ENCODE measurements around the gene MYOM3. TPM values are rescaled to one million over a fixed set of nuclear protein-coding genes. Genes with fewer than 3 reads are reported as not detected.
"Not testable (repeated sequence)": the region's sequence is repeated elsewhere in the genome, so short reads cannot be mapped to it uniquely, and the experiment has no call there.

MYOM3 gene
- total RNA-seq, 1 donor from 2014 or later: 0.70 TPM

- no peaks in the 10 kb centered on the region for H3K36me3 Mint-ChIP-seq (ENCODE audit: low read depth)
- no peaks in the 10 kb centered on the region for H3K9me3 Mint-ChIP-seq (ENCODE audit: low read depth)
- TF ChIP-seq CTCF (IDR thresholded peaks at IDR 0.05): no peak
- H3K4me3 Mint-ChIP-seq (ENCODE audit: unreplicated experiment): peak overlapping the region; percentile 34
- peak; percentile 95 for DNase-seq (ENCODE audit: low spot score)
- H3K27me3 Mint-ChIP-seq (ENCODE audit: low read depth): no peaks in the 10 kb centered on the region
- H3K4me1 Mint-ChIP-seq (ENCODE audit: low read depth): peaks cover 85% of the 10 kb centered on the region
- H3K27ac Mint-ChIP-seq (ENCODE audit: unreplicated experiment): peak overlapping the region; percentile 91
Observed at GRCh38 chr1:24018611-24019580, 93.0 kb downstream of the MYOM3 start.

- peak overlapping the region; percentile 94 for H3K27ac Mint-ChIP-seq (ENCODE audit: unreplicated experiment)
- TF ChIP-seq CTCF (IDR thresholded peaks at IDR 0.05): no peak
- no peaks in the 10 kb centered on the region for H3K9me3 Mint-ChIP-seq (ENCODE audit: low read depth)
Observed at GRCh38 chr1:24015221-24016210, 96.4 kb downstream of the MYOM3 start.

GRCh38 chr1:24012878-24013277 is 99.1 kb downstream of the MYOM3 start:
- H3K36me3 Mint-ChIP-seq (ENCODE audit: low read depth); DNase-seq (ENCODE audit: low spot score); H3K9me3 Mint-ChIP-seq (ENCODE audit: low read depth); H3K27ac Mint-ChIP-seq (ENCODE audit: unreplicated experiment); H3K4me3 Mint-ChIP-seq (ENCODE audit: unreplicated experiment); H3K27me3 Mint-ChIP-seq (ENCODE audit: low read depth): not testable (repeated sequence)
- peaks cover 78% of the 10 kb centered on the region for H3K4me1 Mint-ChIP-seq (ENCODE audit: low read depth)

More at GRCh38 chr1:24015221-24016210, 96.4 kb downstream of the MYOM3 start:
- Mint-ChIP-seq H3K27me3 (ENCODE audit: low read depth) (no peaks in the 10 kb centered on the region), H3K36me3 (ENCODE audit: low read depth) (no peaks in the 10 kb centered on the region), H3K4me3 (ENCODE audit: unreplicated experiment) (no peak overlapping the region), H3K4me1 (ENCODE audit: low read depth) (peaks cover 75% of the 10 kb centered on the region)
- DNase-seq (ENCODE audit: low spot score): no peak

- Mint-ChIP-seq H3K27me3 (ENCODE audit: low read depth) (no peaks in the 10 kb centered on the region), H3K27ac (ENCODE audit: unreplicated experiment) (peak overlapping the region; percentile 53), H3K4me1 (ENCODE audit: low read depth) (peaks cover 62% of the 10 kb centered on the region), H3K36me3 (ENCODE audit: low read depth) (no peaks in the 10 kb centered on the region), H3K9me3 (ENCODE audit: low read depth) (no peaks in the 10 kb centered on the region), H3K4me3 (ENCODE audit: unreplicated experiment) (no peak overlapping the region)
- no peak for DNase-seq (ENCODE audit: low spot score)
- TF ChIP-seq CTCF (IDR thresholded peaks at IDR 0.05): no peak
Observed at GRCh38 chr1:24010650-24011049, 101.3 kb downstream of the MYOM3 start.

GRCh38 chr1:24009406-24009805 is 102.5 kb downstream of the MYOM3 start:
- TF ChIP-seq CTCF (IDR thresholded peaks at IDR 0.05): no peak
- Mint-ChIP-seq H3K4me1 (ENCODE audit: low read depth) (peaks cover 51% of the 10 kb centered on the region), H3K9me3 (ENCODE audit: low read depth) (no peaks in the 10 kb centered on the region), H3K4me3 (ENCODE audit: unreplicated experiment) (no peak overlapping the region), H3K27ac (ENCODE audit: unreplicated experiment) (peak overlapping the region; percentile 29), H3K36me3 (ENCODE audit: low read depth) (no peaks in the 10 kb centered on the region), H3K27me3 (ENCODE audit: low read depth) (no peaks in the 10 kb centered on the region)
- no peak for DNase-seq (ENCODE audit: low spot score)

- H3K27me3 Mint-ChIP-seq (ENCODE audit: low read depth); H3K9me3 Mint-ChIP-seq (ENCODE audit: low read depth); H3K36me3 Mint-ChIP-seq (ENCODE audit: low read depth); DNase-seq (ENCODE audit: low spot score): not testable (repeated sequence)
- peak overlapping the region; percentile 92 for H3K27ac Mint-ChIP-seq (ENCODE audit: unreplicated experiment)
- peaks cover 53% of the 10 kb centered on the region for H3K4me1 Mint-ChIP-seq (ENCODE audit: low read depth)
- H3K4me3 Mint-ChIP-seq (ENCODE audit: unreplicated experiment): peak overlapping the region; percentile 36
Observed at GRCh38 chr1:24008574-24009184, 103.3 kb downstream of the MYOM3 start.
